OCI-LY7 (cell line): ENCODE results near the gene CHRNA4. TPM values are rescaled to one million over a fixed set of nuclear protein-coding genes. Genes with fewer than 3 reads are reported as not detected.

Experiments used
- BruUV-seq: library from RNA; stranded (reverse); fragments of 400-500 nt; replicated peaks from 2 replicates; lab custom pipeline; 2021; lab: Mats Ljungman, UMichigan
- CTCF ChIA-PET: fragments of 300-600 bp; sonication (Branson Sonifier 250); formaldehyde crosslinking; loops from one replicate; lab custom pipeline; 2022; ENCODE audit warnings: antibody characterized with exemption; ENCODE audit not compliant: unreplicated experiment; lab: Charles Lee
- POLR2A ChIA-PET: fragments of 300-600 bp; sonication (Branson Sonifier 250); formaldehyde crosslinking; loops from one replicate; lab custom pipeline; 2022; ENCODE audit warnings: antibody characterized with exemption; lab: Charles Lee
- DNase-seq: peaks from one replicate; pipeline ENCODE4 v3.0.0-alpha.2; 2015; ENCODE audit warnings: low spot score
- H2AFZ ChIP-seq: fragments of 200-600 bp; sonication (generic), shearing (Covaris generic); 2 replicates; pipeline ENCODE4 v1.6.1; 2014; ENCODE audit warnings: mild to moderate bottlenecking, antibody characterized with exemption, low read length, moderate library complexity
- H3K27ac ChIP-seq: fragments of 200-600 bp; sonication (generic); 2 replicates; pipeline ENCODE4 v1.5.1; 2014; ENCODE audit warnings: mixed run types, low read depth, mild to moderate bottlenecking, moderate library complexity, low read length, inconsistent platforms; ENCODE audit not compliant: poor library complexity, severe bottlenecking
- H3K36me3 ChIP-seq: fragments of 200-600 bp; sonication (generic); 2 replicates; pipeline ENCODE4 v1.6.1; 2014; ENCODE audit warnings: mild to moderate bottlenecking, antibody characterized with exemption, low read length, moderate library complexity, mixed read lengths; ENCODE audit not compliant: insufficient read depth
- H3K4me1 ChIP-seq: fragments of 200-600 bp; sonication (generic); 2 replicates; pipeline ENCODE4 v1.5.1; 2014; ENCODE audit warnings: mild to moderate bottlenecking, low read length; ENCODE audit not compliant: insufficient read depth, poor library complexity, severe bottlenecking
- H3K4me2 ChIP-seq: fragments of 200-600 bp; sonication (generic); 2 replicates; pipeline ENCODE4 v1.6.1; 2014; ENCODE audit warnings: mild to moderate bottlenecking, low read length
- H3K4me3 ChIP-seq: fragments of 200-600 bp; sonication (generic); 2 replicates; pipeline ENCODE4 v1.5.1; 2014; ENCODE audit warnings: mild to moderate bottlenecking, low read depth, low read length; ENCODE audit not compliant: poor library complexity, severe bottlenecking
- H3K79me2 ChIP-seq: fragments of 200-600 bp; sonication (generic); 2 replicates; pipeline ENCODE4 v1.6.1; 2016; ENCODE audit warnings: low read depth, mild to moderate bottlenecking, low read length, moderate library complexity, mixed read lengths; ENCODE audit not compliant: insufficient read depth
- H3K9me2 ChIP-seq: fragments of 200-600 bp; sonication (generic); 2 replicates; pipeline ENCODE4 v1.6.1; 2016; ENCODE audit warnings: mild to moderate bottlenecking, low read length, mixed read lengths; ENCODE audit not compliant: insufficient read depth
- H3K9me3 ChIP-seq: fragments of 200-600 bp; sonication (generic); 2 replicates; pipeline ENCODE4 v1.6.1; 2014; ENCODE audit warnings: mild to moderate bottlenecking, mixed run types, low read length, mixed read lengths
- H4K20me1 ChIP-seq: fragments of 200-600 bp; sonication (generic); 2 replicates; pipeline ENCODE4 v1.6.1; 2014; ENCODE audit warnings: mild to moderate bottlenecking, antibody characterized with exemption, low read length, moderate library complexity, mixed read lengths; ENCODE audit not compliant: insufficient read depth
- EZH2phosphoT487 ChIP-seq: fragments of 200-600 bp; sonication (generic); IDR thresholded peaks from 2 replicates; pipeline ENCODE4 v1.6.1; 2018; ENCODE audit warnings: low read depth, borderline replicate concordance, mild to moderate bottlenecking, mixed run types, antibody characterized with exemption, low read length, moderate library complexity, mixed read lengths
- intact Hi-C: fragments of 100-400 bp; cut with micrococcal nuclease; formaldehyde crosslinking; loops from one replicate; pipeline ENCODE4 v1.10.0; 2022; ENCODE audit not compliant: unreplicated experiment
- total RNA-seq, 2 experiments: library from RNA; depleted of rRNA in 1 of 2; stranded (reverse); fragments of >200 nt in 1 of 2; shearing (Covaris generic) in 1 of 2; gene quantifications; 2 replicates each; pipeline ENCODE4 v1.2.3, GENCODE V29; 2014 to 2022
- TF ChIP-seq, protein P1 (sequence below): fragments of 200-600 bp; sonication (generic); conservative IDR thresholded peaks from 2 replicates; pipeline ENCODE4 v1.5.1; 2014; ENCODE audit warnings: mild to moderate bottlenecking, antibody characterized with exemption, low read length, moderate library complexity, mixed read lengths

CHRNA4 gene
- total RNA-seq, 2 experiments from 2014 or later = not detected

DNA sequence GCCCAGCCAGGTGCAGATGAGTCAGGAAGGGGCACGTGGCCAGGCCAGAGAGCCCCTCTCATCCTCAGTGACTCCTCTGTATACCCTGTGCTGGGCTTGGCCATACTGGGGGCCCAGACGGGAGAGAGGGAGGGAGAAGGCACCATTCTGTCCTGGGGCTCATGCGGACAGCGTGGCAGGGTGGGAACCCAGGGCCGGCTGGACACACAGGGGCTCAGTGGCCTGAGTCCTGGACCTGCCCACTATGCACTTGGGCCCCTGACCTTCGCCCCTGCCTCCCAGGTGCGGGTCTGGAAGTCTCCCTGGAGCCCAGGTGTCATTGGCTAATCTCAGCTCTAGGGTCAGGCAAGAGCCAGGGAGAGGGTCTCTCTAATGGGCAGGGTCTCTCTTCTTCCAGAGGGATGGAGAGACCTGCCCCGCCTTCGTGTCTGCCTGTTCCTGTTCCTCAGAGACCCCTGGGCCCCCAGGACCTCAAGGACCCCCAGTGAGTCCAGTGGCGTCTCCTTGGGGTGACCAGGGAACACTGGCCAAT lies 40.5 kb downstream of the CHRNA4 start:
- no peak overlapping the region for H3K27ac ChIP-seq
- H3K4me3 ChIP-seq = no peak overlapping the region
- no peak overlapping the region for H3K4me2 ChIP-seq
- no peak overlapping the region for H2AFZ ChIP-seq
- TF ChIP-seq, protein P1, sequence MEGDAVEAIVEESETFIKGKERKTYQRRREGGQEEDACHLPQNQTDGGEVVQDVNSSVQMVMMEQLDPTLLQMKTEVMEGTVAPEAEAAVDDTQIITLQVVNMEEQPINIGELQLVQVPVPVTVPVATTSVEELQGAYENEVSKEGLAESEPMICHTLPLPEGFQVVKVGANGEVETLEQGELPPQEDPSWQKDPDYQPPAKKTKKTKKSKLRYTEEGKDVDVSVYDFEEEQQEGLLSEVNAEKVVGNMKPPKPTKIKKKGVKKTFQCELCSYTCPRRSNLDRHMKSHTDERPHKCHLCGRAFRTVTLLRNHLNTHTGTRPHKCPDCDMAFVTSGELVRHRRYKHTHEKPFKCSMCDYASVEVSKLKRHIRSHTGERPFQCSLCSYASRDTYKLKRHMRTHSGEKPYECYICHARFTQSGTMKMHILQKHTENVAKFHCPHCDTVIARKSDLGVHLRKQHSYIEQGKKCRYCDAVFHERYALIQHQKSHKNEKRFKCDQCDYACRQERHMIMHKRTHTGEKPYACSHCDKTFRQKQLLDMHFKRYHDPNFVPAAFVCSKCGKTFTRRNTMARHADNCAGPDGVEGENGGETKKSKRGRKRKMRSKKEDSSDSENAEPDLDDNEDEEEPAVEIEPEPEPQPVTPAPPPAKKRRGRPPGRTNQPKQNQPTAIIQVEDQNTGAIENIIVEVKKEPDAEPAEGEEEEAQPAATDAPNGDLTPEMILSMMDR = no peak
- TF ChIP-seq EZH2phosphoT487 = no peak
- intact Hi-C loops = no loop called here
- H3K36me3 ChIP-seq = no peaks in the 10 kb centered on the region
- POLR2A ChIA-PET = no interaction called here
- CTCF ChIA-PET = no interaction called here
- no peaks in the 10 kb centered on the region for H3K79me2 ChIP-seq
- no peaks in the 10 kb centered on the region for H3K9me3 ChIP-seq
- H3K9me2 ChIP-seq = no peaks in the 10 kb centered on the region
- no peaks in the 10 kb centered on the region for H4K20me1 ChIP-seq
- no peak for DNase-seq
- BruUV-seq = no TSS peak
- H3K4me1 ChIP-seq = peaks cover 4% of the 10 kb centered on the region

DNA sequence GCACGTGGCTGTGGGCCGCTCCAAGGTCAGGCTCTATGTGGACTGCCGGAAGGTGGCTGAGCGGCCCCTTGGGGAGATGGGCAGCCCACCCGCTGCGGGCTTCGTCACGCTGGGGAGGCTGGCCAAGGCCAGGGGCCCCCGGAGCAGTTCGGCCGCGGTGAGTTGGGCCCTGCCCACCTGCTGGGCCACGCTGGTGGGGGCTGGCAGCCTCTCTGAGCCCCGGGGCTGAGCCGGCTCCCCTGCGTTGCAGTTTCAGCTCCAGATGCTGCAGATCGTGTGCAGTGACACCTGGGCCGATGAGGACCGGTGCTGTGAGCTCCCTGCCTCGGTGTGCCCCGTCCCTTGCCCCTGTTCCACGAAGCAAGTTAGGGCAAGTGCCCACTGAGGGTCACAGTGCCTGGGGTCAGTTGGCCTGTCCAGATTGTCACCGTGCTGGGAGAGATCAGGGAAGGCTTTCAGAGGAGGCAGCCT lies 41.1 kb downstream of the CHRNA4 start:
- ChIA-PET POLR2A (no interaction called here), CTCF (no interaction called here)
- H2AFZ ChIP-seq = no peak overlapping the region
- H3K4me3 ChIP-seq = no peak overlapping the region
- no peak for DNase-seq
- intact Hi-C loops = no loop called here
- no TSS peak for BruUV-seq
- H3K9me3 ChIP-seq = no peaks in the 10 kb centered on the region
- H3K27ac ChIP-seq = no peak overlapping the region
- H3K79me2 ChIP-seq = no peaks in the 10 kb centered on the region
- no peaks in the 10 kb centered on the region for H3K4me1 ChIP-seq
- no peaks in the 10 kb centered on the region for H3K36me3 ChIP-seq
- no peak overlapping the region for H3K4me2 ChIP-seq
- H3K9me2 ChIP-seq = no peaks in the 10 kb centered on the region
- TF ChIP-seq, protein P1 = no peak
- no peak for TF ChIP-seq EZH2phosphoT487
- H4K20me1 ChIP-seq = no peaks in the 10 kb centered on the region

DNA sequence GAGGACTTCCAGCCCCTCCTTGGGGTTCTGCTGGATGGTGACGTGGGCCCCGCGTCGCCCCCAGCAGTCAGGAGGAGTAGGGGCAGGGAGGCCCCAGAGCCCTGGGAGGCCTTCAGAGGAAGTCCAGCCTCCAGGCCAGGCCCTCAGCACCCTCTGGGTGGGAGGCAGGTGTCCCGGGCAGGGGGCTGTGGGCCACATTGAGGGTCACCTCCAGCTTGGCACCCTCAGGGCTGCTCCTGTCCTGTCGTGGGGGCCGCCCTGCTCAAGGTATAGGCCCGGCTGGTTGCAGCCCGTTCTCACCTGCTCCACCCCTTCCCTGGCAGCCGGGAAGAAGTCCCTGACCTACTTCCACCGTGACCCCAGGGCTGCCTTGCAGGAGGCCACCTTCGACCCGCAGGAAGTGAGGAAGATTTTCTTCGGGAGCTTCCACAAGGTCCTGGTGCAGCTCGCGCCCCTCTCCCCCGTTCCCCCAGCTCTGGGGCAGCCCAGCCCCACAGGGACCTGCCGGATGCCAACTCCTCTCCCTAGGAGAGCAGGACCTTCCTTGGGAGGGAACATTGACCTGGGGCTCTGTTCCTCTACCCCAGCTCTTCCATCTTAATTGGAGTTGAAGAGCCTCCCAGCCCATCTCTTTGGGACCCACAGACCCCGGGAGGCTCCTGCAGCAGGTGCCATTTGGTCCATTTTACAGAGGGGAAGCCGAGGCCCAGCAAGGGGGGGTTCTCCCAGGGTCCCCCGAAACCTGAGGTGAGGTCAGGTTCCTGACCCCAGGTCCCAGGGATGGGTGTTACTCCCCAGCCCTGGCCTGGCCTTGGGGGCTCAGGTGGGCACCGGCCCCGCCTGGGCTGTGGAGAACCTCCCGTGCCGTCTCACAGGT lies 41.7 kb downstream of the CHRNA4 start:
- no TSS peak for BruUV-seq
- CTCF ChIA-PET = no interaction called here
- Histone ChIP-seq H2AFZ (no peak overlapping the region), H3K4me1 (no peaks in the 10 kb centered on the region), H3K4me3 (no peak overlapping the region), H4K20me1 (no peaks in the 10 kb centered on the region), H3K9me2 (no peaks in the 10 kb centered on the region), H3K9me3 (no peaks in the 10 kb centered on the region), H3K27ac (no peak overlapping the region), H3K4me2 (no peak overlapping the region), H3K79me2 (no peaks in the 10 kb centered on the region), H3K36me3 (no peaks in the 10 kb centered on the region)
- no peak for TF ChIP-seq EZH2phosphoT487
- TF ChIP-seq, protein P1 = no peak
- intact Hi-C loops = no loop called here
- POLR2A ChIA-PET = no interaction called here
- DNase-seq = no peak
